Measurements from ENCODE around the gene MAP1S.
A peak's percentile ranks its signal among the peaks of the same experiment; 100 is the strongest.

Gene MAP1S

GRCh38 chr19:17695198-17695597 is 24.1 kb upstream of the MAP1S start:
- no peak for DNase-seq

GRCh38 chr19:17703824-17704463 is 15.3 kb upstream of the MAP1S start:
- DNase-seq, result peak; percentile 70

GRCh38 chr19:17706750-17707181 is 12.5 kb upstream of the MAP1S start:
- no peak for DNase-seq

GRCh38 chr19:17711851-17712250 is 7.4 kb upstream of the MAP1S start:
- no peak for DNase-seq

- DNase-seq, result peak; percentile 13
These were observed 2.9 kb upstream of the MAP1S start for GRCh38 chr19:17716309-17716929.

GRCh38 chr19:17718550-17718946 is 732 bp upstream of the MAP1S start:
- peak; percentile 20 for DNase-seq

- no peak for DNase-seq
These were observed 585 bp downstream of the MAP1S start for GRCh38 chr19:17719730-17720400.

GRCh38 chr19:17720440-17720839 is 1.2 kb downstream of the MAP1S start:
- DNase-seq, result no peak

- DNase-seq, result no peak
These were observed 1.9 kb downstream of the MAP1S start for GRCh38 chr19:17721111-17721628.

GRCh38 chr19:17721821-17722220 is 2.5 kb downstream of the MAP1S start:
- peak; percentile 24 for DNase-seq

- DNase-seq, result no peak
These were observed 3.5 kb downstream of the MAP1S start for GRCh38 chr19:17722655-17723240.

GRCh38 chr19:17724655-17725054 is 5.4 kb downstream of the MAP1S start:
- DNase-seq, result no peak

- no peak for DNase-seq
These were observed 6.3 kb downstream of the MAP1S start for GRCh38 chr19:17725422-17726078.

GRCh38 chr19:17726136-17726741 is 7.0 kb downstream of the MAP1S start:
- no peak for DNase-seq

GRCh38 chr19:17726964-17727773 is 7.9 kb downstream of the MAP1S start:
- DNase-seq, result no peak

- no peak for DNase-seq
These were observed 8.6 kb downstream of the MAP1S start for GRCh38 chr19:17727843-17728242.

- DNase-seq, result no peak
These were observed 13.8 kb downstream of the MAP1S start for GRCh38 chr19:17733127-17733526.

GRCh38 chr19:17734146-17734545 is 14.9 kb downstream of the MAP1S start:
- DNase-seq, result no peak

- DNase-seq, result no peak
These were observed 16.1 kb downstream of the MAP1S start for GRCh38 chr19:17735410-17735809.

- no peak for DNase-seq
These were observed 18.4 kb downstream of the MAP1S start for GRCh38 chr19:17737690-17738153.

GRCh38 chr19:17739121-17739875 is 20.0 kb downstream of the MAP1S start:
- peak; percentile 80 for DNase-seq

Data from OCI-M1 (cell line).